Glutamatergic neuron (in vitro differentiated cells): ENCODE measurements around the gene MACROD2. TPM values are rescaled to one million over a fixed set of nuclear protein-coding genes. Genes with fewer than 3 reads are reported as not detected.

Experiments used
- DNase-seq: peaks from one replicate; pipeline ENCODE4 v3.0.0; 2022
- H3K27ac Mint-ChIP-seq: one replicate; pipeline ENCODE4 v1.8.0; 2020; ENCODE audit warnings: mild to moderate bottlenecking, mixed read lengths, inconsistent platforms; ENCODE audit not compliant: unreplicated experiment
- H3K27me3 Mint-ChIP-seq: one replicate; pipeline ENCODE4 v1.8.0; 2020; ENCODE audit warnings: mild to moderate bottlenecking, moderate library complexity, mixed read lengths, inconsistent platforms; ENCODE audit not compliant: unreplicated experiment
- H3K36me3 Mint-ChIP-seq: one replicate; pipeline ENCODE4 v1.8.0; 2020; ENCODE audit warnings: mild to moderate bottlenecking, mixed read lengths, inconsistent platforms; ENCODE audit not compliant: unreplicated experiment
- H3K4me1 Mint-ChIP-seq: one replicate; pipeline ENCODE4 v1.8.0; 2020; ENCODE audit warnings: mild to moderate bottlenecking, low read depth, mixed read lengths, inconsistent platforms; ENCODE audit not compliant: unreplicated experiment
- H3K4me3 Mint-ChIP-seq: one replicate; pipeline ENCODE4 v1.8.0; 2020; ENCODE audit warnings: mild to moderate bottlenecking, mixed read lengths, inconsistent platforms; ENCODE audit not compliant: unreplicated experiment
- H3K9me3 Mint-ChIP-seq: one replicate; pipeline ENCODE4 v1.8.0; 2020; ENCODE audit warnings: mild to moderate bottlenecking, moderate library complexity, mixed read lengths, inconsistent platforms; ENCODE audit not compliant: unreplicated experiment
- total RNA-seq: library from RNA; stranded (reverse); fragmentation: NEBNext Ultra II Directional; extraction: Animal tissue kit (Norgen Biotek cat#: 25700); gene quantifications from one replicate; pipeline ENCODE4 v1.2.1, GENCODE V29; 2021; ENCODE audit not compliant: unreplicated experiment
- TF ChIP-seq, protein P1 (sequence below): fragments of 200-600 bp; sonication (generic); IDR thresholded peaks from one replicate; pipeline ENCODE4 v1.5.0; 2021; ENCODE audit not compliant: partially characterized antibody, unreplicated experiment

The MACROD2 gene
- total RNA-seq, 1 donor from 2014 or later = 8.7 TPM

DNA sequence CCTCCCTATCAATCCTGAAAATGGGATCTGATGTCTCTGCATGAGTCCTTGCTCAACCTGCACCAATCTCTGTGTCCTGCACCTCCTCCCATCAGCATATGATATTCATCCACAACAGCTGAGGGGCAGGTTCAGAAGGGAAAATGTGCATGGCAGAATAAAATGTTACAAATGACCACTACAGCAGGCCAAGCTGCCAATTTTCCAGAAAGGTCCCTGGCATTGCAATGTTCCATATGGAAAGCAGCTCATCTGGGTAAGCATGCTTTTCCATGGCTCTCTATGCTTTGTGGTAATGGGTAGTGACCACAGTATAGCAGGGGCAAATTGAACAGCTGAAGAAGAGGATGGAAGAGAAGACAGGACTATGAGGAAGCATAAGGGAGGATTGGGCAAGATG lies 1183.3 kb downstream of the MACROD2 start:
- TF ChIP-seq, protein P1, sequence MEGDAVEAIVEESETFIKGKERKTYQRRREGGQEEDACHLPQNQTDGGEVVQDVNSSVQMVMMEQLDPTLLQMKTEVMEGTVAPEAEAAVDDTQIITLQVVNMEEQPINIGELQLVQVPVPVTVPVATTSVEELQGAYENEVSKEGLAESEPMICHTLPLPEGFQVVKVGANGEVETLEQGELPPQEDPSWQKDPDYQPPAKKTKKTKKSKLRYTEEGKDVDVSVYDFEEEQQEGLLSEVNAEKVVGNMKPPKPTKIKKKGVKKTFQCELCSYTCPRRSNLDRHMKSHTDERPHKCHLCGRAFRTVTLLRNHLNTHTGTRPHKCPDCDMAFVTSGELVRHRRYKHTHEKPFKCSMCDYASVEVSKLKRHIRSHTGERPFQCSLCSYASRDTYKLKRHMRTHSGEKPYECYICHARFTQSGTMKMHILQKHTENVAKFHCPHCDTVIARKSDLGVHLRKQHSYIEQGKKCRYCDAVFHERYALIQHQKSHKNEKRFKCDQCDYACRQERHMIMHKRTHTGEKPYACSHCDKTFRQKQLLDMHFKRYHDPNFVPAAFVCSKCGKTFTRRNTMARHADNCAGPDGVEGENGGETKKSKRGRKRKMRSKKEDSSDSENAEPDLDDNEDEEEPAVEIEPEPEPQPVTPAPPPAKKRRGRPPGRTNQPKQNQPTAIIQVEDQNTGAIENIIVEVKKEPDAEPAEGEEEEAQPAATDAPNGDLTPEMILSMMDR = no peak
- H3K9me3 Mint-ChIP-seq = peaks cover 3% of the 10 kb centered on the region
- H3K4me1 Mint-ChIP-seq = peaks cover 4% of the 10 kb centered on the region
- H3K4me3 Mint-ChIP-seq = no peak overlapping the region
- H3K36me3 Mint-ChIP-seq = no peaks in the 10 kb centered on the region
- DNase-seq = no peak
- H3K27ac Mint-ChIP-seq = no peak overlapping the region
- H3K27me3 Mint-ChIP-seq = peaks cover 3% of the 10 kb centered on the region

DNA sequence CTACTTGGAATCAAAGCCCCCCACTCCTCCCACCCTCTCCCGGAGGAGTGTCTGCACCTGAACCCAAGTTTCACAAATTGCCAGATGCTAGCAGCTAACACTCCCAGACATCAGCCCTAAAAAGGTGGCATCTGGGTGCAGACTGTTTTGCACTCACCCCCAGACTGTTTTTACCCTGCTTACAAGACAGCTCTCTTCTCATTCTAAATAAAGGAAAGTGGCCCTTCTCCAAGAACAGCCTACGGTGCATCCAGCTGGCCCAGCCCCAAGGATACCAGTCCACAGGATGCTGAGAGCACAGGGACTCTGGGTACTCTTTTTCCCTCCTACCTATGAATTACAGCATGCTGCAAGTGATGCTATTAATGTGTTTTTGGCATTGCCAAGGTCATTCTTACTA lies 1184.1 kb downstream of the MACROD2 start:
- DNase-seq = no peak
- peaks cover 3% of the 10 kb centered on the region for H3K9me3 Mint-ChIP-seq
- peaks cover 3% of the 10 kb centered on the region for H3K27me3 Mint-ChIP-seq
- H3K4me3 Mint-ChIP-seq = no peak overlapping the region
- no peak overlapping the region for H3K27ac Mint-ChIP-seq
- TF ChIP-seq, protein P1 = no peak
- H3K4me1 Mint-ChIP-seq = peaks cover 4% of the 10 kb centered on the region
- H3K36me3 Mint-ChIP-seq = no peaks in the 10 kb centered on the region

GRCh38 chr20:15179781-15180180 lies 1184.5 kb downstream of the MACROD2 start:
- Mint-ChIP-seq H3K36me3 (no peaks in the 10 kb centered on the region), H3K27me3 (peaks cover 3% of the 10 kb centered on the region), H3K4me1 (peaks cover 4% of the 10 kb centered on the region), H3K4me3 (no peak overlapping the region), H3K27ac (no peak overlapping the region), H3K9me3 (peaks cover 3% of the 10 kb centered on the region)
- DNase-seq = no peak
- TF ChIP-seq, protein P1 = no peak

GRCh38 chr20:15185322-15185721 lies 1190.0 kb downstream of the MACROD2 start:
- TF ChIP-seq, protein P1 = no peak
- DNase-seq = no peak
- H3K9me3 Mint-ChIP-seq = no peaks in the 10 kb centered on the region
- no peak overlapping the region for H3K27ac Mint-ChIP-seq
- peaks cover 1% of the 10 kb centered on the region for H3K36me3 Mint-ChIP-seq
- no peaks in the 10 kb centered on the region for H3K27me3 Mint-ChIP-seq
- no peak overlapping the region for H3K4me3 Mint-ChIP-seq
- H3K4me1 Mint-ChIP-seq = no peaks in the 10 kb centered on the region

GRCh38 chr20:15185913-15186312 lies 1190.6 kb downstream of the MACROD2 start:
- no peak for DNase-seq
- Mint-ChIP-seq H3K27ac (no peak overlapping the region), H3K4me1 (no peaks in the 10 kb centered on the region), H3K9me3 (no peaks in the 10 kb centered on the region), H3K36me3 (peaks cover 3% of the 10 kb centered on the region), H3K4me3 (no peak overlapping the region), H3K27me3 (peaks cover 1% of the 10 kb centered on the region)
- TF ChIP-seq, protein P1 = no peak
